GM12801 (cell line): Measurements from ENCODE around the gene DNAJC2.

Experiments used
- CTCF ChIP-seq: IDR thresholded peaks from one replicate; pipeline ENCODE4 v1.5.1; 2011; ENCODE audit warnings: control low read depth; ENCODE audit not compliant: insufficient read length; ENCODE audit errors: extremely low read depth

DNAJC2 gene

DNA sequence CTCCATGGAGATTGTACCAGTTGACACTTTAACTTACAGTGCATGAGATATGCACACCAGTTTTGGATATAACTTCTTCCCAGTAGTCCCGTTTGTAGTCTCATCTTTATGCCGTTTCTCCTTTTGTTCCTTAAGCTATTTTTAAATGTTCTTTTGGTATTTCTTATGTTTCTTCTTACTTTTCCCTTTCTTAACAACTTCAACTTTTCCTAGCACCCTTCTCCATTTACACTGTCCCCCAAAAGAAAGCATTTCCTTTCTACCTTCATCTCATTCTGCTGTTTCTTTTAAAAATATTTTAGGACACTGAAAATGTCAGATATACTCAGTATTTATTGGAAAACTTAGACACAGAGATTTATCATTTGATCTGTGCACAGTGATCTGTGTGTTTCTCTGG is 4.4 kb upstream of the DNAJC2 start:
- no peak for TF ChIP-seq CTCF

DNA sequence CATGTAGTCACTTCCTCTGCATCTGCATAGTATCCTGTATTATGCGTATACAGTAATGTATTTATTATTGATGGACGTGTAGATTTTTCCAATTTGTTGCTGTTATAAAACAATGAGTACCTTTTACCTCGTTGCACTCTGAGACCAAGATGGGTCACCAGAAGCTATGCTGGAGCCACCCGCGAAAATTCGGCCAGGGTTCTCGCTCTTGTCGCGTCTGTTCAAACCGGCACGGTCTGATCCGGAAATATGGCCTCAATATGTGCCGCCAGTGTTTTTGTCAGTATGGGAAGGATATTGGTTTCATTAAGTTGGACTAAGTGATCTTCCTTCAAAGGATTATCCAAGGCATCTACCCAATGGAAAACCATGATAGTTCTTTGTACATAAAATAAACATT is 3.9 kb upstream of the DNAJC2 start:
- no peak for TF ChIP-seq CTCF

DNA sequence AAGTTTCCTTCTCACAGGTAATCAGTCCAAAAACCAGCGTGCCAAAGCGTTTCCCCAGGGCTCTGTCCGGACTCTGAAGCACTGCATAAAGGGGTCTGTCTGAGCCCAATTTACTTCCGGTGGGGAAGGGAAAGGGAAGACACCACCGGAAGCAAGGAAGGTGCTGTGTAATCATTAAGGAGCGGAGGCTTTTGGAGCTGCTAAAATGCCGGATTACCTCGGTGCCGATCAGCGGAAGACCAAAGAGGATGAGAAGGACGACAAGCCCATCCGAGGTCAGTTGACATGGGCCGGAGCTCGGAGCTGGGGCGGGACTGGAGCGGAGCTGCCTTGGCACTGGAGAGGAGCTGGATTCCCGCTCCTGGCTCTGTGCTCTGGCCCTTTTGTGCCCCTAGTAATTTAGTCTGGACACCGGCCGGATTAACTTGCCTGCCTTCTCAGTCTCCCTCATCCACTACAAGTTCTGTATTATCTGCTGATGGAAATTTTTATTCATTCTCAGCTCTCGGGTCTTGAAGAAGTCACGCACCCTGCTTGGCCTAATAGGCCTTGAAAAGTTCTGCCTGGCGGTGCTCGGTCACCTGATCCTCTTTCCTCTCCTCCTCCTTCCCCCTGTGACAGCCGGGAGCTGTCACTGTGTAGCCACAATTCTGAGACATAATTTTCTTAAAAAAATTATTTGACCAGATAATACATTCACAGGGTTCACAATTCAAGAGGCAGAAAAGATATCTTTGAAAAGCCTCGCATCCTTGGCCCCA is 3.1 kb upstream of the DNAJC2 start, which contains the start of gene PSMC2:
Gene PSMC2, plus strand, starts transcription at position 137 of the 761 bp plus-strand sequence. Its CDS starts 69 bp downstream, at position 206.
- TF ChIP-seq CTCF = no peak

GRCh38 chr7:103346396-103346795 is 1.8 kb upstream of the DNAJC2 start:
- no peak for TF ChIP-seq CTCF

DNA sequence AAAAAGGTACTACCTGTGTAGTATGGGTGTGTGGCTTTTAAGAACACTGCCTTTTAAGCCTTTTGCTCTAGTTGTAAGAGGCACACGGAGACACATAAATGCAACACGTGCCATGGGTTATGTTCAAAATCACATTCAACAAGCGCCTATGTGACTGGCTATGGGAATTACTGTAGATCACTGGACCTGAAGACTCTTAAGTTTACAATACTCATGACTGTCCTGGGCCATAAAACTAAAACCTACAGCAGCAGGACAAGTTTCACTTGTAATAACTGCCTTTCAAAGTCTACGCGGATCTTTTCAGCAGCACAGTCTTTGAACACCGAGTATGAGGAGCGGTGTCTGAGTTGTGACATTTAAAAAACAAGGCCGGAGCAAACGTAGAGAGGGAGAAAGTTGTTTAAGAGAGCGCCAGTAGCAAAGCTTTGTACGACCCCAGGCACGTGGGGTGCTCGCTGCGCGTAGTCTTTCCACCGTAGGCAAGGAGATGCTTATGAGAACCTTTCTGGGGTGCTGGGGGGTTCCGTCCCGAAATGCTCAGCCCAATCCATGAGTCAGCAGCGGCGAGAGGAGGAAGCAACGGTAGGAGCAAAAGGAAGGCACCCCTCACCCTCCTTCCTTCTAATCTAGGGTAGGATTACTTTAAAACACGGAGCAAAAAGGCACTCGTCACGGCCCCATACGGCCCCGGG is 662 bp downstream of the DNAJC2 start:
- no peak for TF ChIP-seq CTCF

- no peak for TF ChIP-seq CTCF
These were observed 1.2 kb downstream of the DNAJC2 start for GRCh38 chr7:103343332-103343731.

GRCh38 chr7:103341466-103341865 is 3.1 kb downstream of the DNAJC2 start:
- no peak for TF ChIP-seq CTCF
